CD14-positive monocyte (primary cell): ENCODE results near the gene C17orf50. TPM values are rescaled to one million over a fixed set of nuclear protein-coding genes. Genes with fewer than 3 reads are reported as not detected.

Experiments used
- DNase-seq, 3 donors: peaks; one replicate each; pipeline ENCODE4 v3.0.0-alpha.2; 2011 to 2022
- H2AFZ ChIP-seq: 2 replicates; pipeline ENCODE4 v1.6.0; 2012; ENCODE audit warnings: mild to moderate bottlenecking, low read depth, low read length, inconsistent platforms; ENCODE audit not compliant: insufficient read depth, poor library complexity, severe bottlenecking
- H3K27ac ChIP-seq, 2 donors: 1 replicate in 1 of 2; 2 replicates in 1 of 2; pipeline ENCODE4 v1.5.1; 2012 to 2013; ENCODE audit warnings: low read length in 2 of 2, control low read depth in 1 of 2, inconsistent platforms in 1 of 2, low read depth in 1 of 2, mild to moderate bottlenecking in 1 of 2
- H3K27me3 ChIP-seq, 2 donors: one replicate each; pipeline versions ENCODE4 v1.6.0 to v1.6.1; 2011 to 2013; ENCODE audit warnings: low read length in 2 of 2; ENCODE audit not compliant: control insufficient read depth in 2 of 2, insufficient read depth in 2 of 2
- H3K36me3 ChIP-seq, 2 donors: replicated peaks in 1 of 2; 1 replicate in 1 of 2; 2 replicates in 1 of 2; pipeline versions ENCODE4 v1.5.1 to v1.6.1; 2012 to 2013; ENCODE audit warnings: low read length in 2 of 2, control low read depth in 1 of 2, inconsistent platforms in 1 of 2, mild to moderate bottlenecking in 1 of 2; ENCODE audit not compliant: insufficient read depth in 2 of 2, control insufficient read depth in 1 of 2
- H3K4me1 ChIP-seq, 2 donors: 1 replicate in 1 of 2; 2 replicates in 1 of 2; pipeline versions ENCODE4 v1.5.1 to v1.6.1; 2012 to 2013; ENCODE audit warnings: low read length in 2 of 2, control low read depth in 1 of 2, inconsistent platforms in 1 of 2, mild to moderate bottlenecking in 1 of 2, moderate library complexity in 1 of 2; ENCODE audit not compliant: insufficient read depth in 2 of 2, control insufficient read depth in 1 of 2
- H3K4me2 ChIP-seq: replicated peaks from 2 replicates; pipeline ENCODE3; 2012; ENCODE audit warnings: low read length, moderate library complexity, mild to moderate bottlenecking; ENCODE audit not compliant: poor library complexity, severe bottlenecking; ENCODE audit errors: extremely low read depth
- H3K4me3 ChIP-seq, 3 experiments: fragments of 200-600 bp in 1 of 3; sonication (generic) in 1 of 3; replicated peaks in 1 of 3; 1 replicate in 2 of 3; 2 replicates in 1 of 3; pipeline ENCODE4 v1.5.1; 2011 to 2013; ENCODE audit warnings: low read length in 3 of 3, mild to moderate bottlenecking in 3 of 3, control low read depth in 2 of 3, low read depth in 2 of 3, inconsistent platforms in 1 of 3, moderate library complexity in 1 of 3
- H3K79me2 ChIP-seq: 2 replicates; pipeline ENCODE4 v1.6.0; 2012; ENCODE audit warnings: mild to moderate bottlenecking, control low read depth, inconsistent platforms, low read length, moderate library complexity; ENCODE audit not compliant: insufficient read depth
- H3K9ac ChIP-seq: 2 replicates; pipeline ENCODE4 v1.6.0; 2017; ENCODE audit warnings: low read length, mild to moderate bottlenecking; ENCODE audit not compliant: insufficient read depth, poor library complexity, severe bottlenecking
- H3K9me3 ChIP-seq, 2 donors: replicated peaks in 1 of 2; 1 replicate in 1 of 2; 2 replicates in 1 of 2; pipeline versions ENCODE4 v1.5.1 to v1.6.1; 2012 to 2013; ENCODE audit warnings: low read length in 2 of 2, control low read depth in 1 of 2; ENCODE audit not compliant: control insufficient read depth in 1 of 2, insufficient read depth in 1 of 2
- H4K20me1 ChIP-seq: 2 replicates; pipeline ENCODE4 v1.6.0; 2012; ENCODE audit warnings: mild to moderate bottlenecking, low read length, control low read depth, moderate library complexity; ENCODE audit not compliant: insufficient read depth
- H3K27ac Mint-ChIP-seq, 7 donors: one replicate each; pipeline ENCODE4 v1.8.0; 2020; ENCODE audit warnings: mild to moderate bottlenecking in 7 of 7, mixed read lengths in 7 of 7, moderate library complexity in 6 of 7, inconsistent platforms in 2 of 7
- H3K27me3 Mint-ChIP-seq, 3 donors: one replicate each; pipeline ENCODE4 v1.8.0; 2021 to 2022; ENCODE audit warnings: low read depth in 3 of 3, mild to moderate bottlenecking in 3 of 3, mixed read lengths in 3 of 3, moderate library complexity in 3 of 3, inconsistent platforms in 1 of 3
- H3K36me3 Mint-ChIP-seq, 2 donors: one replicate each; pipeline ENCODE4 v1.8.0; 2020; ENCODE audit warnings: mixed read lengths in 2 of 2, inconsistent platforms in 1 of 2, mild to moderate bottlenecking in 1 of 2
- H3K4me1 Mint-ChIP-seq: one replicate; pipeline ENCODE4 v1.8.0; 2020; ENCODE audit warnings: mild to moderate bottlenecking, mixed read lengths
- H3K4me3 Mint-ChIP-seq, 2 donors: one replicate each; pipeline ENCODE4 v1.8.0; 2020; ENCODE audit warnings: mild to moderate bottlenecking in 2 of 2, mixed read lengths in 2 of 2, moderate library complexity in 1 of 2
- H3K9me3 Mint-ChIP-seq, 7 donors: one replicate each; pipeline ENCODE4 v1.8.0; 2020 to 2022; ENCODE audit warnings: mixed read lengths in 7 of 7, mild to moderate bottlenecking in 6 of 7, moderate library complexity in 6 of 7, inconsistent platforms in 2 of 7
- CTCF ChIP-seq: fragments of 200-600 bp; IDR thresholded peaks from one replicate; pipeline ENCODE4 v1.8.0; 2022; ENCODE audit warnings: antibody characterized with exemption, mild to moderate bottlenecking
- WGBS: methylation state at CpG from one replicate; pipeline ENCODE4 v1.1.5; 2013; ENCODE audit warnings: missing lambda C conversion rate; ENCODE audit not compliant: insufficient coverage; 5-methylcytosine and 5-hydroxymethylcytosine counted together
- intact Hi-C, 2 donors: fragments of 100-400 bp; cut with micrococcal nuclease; formaldehyde crosslinking; loops; one replicate each; pipeline versions ENCODE4 v1.15.0 to v1.15.1; 2023
- polyA plus RNA-seq, 3 donors: library from polyadenylated mRNA; depleted of rRNA in 1 of 3; unstranded in 2 of 3; stranded (reverse) in 1 of 3; fragments of 300-500 nt in 2 of 3; fragments of >200 nt in 1 of 3; fragmentation: Illumina TruSeq in 2 of 3; gene quantifications; 1 replicate in 2 of 3; 2 replicates in 1 of 3; pipeline ENCODE4 v1.2.3, GENCODE V29; 2012 to 2021

C17orf50 gene
- polyA plus RNA-seq, 3 donors: 0.23 TPM; not detected in 2

- H3K9me3 ChIP-seq: no peaks in the 10 kb centered on the region
- H3K27me3 ChIP-seq: no peaks in the 10 kb centered on the region
- no peaks in the 10 kb centered on the region for H3K27me3 Mint-ChIP-seq
- no peak overlapping the region for H3K9ac ChIP-seq
- H3K4me1 ChIP-seq: no peaks in the 10 kb centered on the region
- H3K36me3 Mint-ChIP-seq: peaks cover 46 to 52% of the 10 kb centered on the region in 2 donors
- no peak for TF ChIP-seq CTCF
- no peak overlapping the region for H3K4me3 ChIP-seq
- H3K27ac Mint-ChIP-seq: no peak overlapping the region
- H3K9me3 Mint-ChIP-seq: no peaks in the 10 kb centered on the region
- no peaks in the 10 kb centered on the region for H3K79me2 ChIP-seq
- no peak overlapping the region for H3K27ac ChIP-seq
- no peak overlapping the region for H2AFZ ChIP-seq
- no peaks in the 10 kb centered on the region for H3K4me1 Mint-ChIP-seq
- no peak for DNase-seq
- intact Hi-C loops: no loop called here
- H3K4me2 ChIP-seq: no peak overlapping the region
- no peaks in the 10 kb centered on the region for H4K20me1 ChIP-seq
- no peak overlapping the region for H3K4me3 Mint-ChIP-seq
- H3K36me3 ChIP-seq: peaks cover 77 to 96% of the 10 kb centered on the region in 2 donors
These were observed 45.3 kb upstream of the C17orf50 start for GRCh38 chr17:35715416-35715815.

GRCh38 chr17:35716173-35716572, 44.5 kb upstream of the C17orf50 start:
- Mint-ChIP-seq H3K9me3 (no peaks in the 10 kb centered on the region), H3K36me3 (peaks cover 47 to 52% of the 10 kb centered on the region in 2 donors), H3K4me1 (no peaks in the 10 kb centered on the region), H3K27me3 (no peaks in the 10 kb centered on the region), H3K4me3 (no peak overlapping the region), H3K27ac (no peak overlapping the region)
- H3K9ac ChIP-seq: no peak overlapping the region
- WGBS: no CpG with 5 or more reads among the region's 3 CpGs
- H4K20me1 ChIP-seq: no peaks in the 10 kb centered on the region
- H3K79me2 ChIP-seq: no peaks in the 10 kb centered on the region
- DNase-seq: no peak
- no peaks in the 10 kb centered on the region for H3K27me3 ChIP-seq
- TF ChIP-seq CTCF: no peak
- H3K4me1 ChIP-seq: no peaks in the 10 kb centered on the region
- H2AFZ ChIP-seq: no peak overlapping the region
- no peak overlapping the region for H3K27ac ChIP-seq
- no peak overlapping the region for H3K4me2 ChIP-seq
- H3K4me3 ChIP-seq: no peak overlapping the region
- H3K36me3 ChIP-seq: peaks cover 74 to 95% of the 10 kb centered on the region in 2 donors
- no peaks in the 10 kb centered on the region for H3K9me3 ChIP-seq
- intact Hi-C loops: no loop called here
